OCI-LY7 (cell line): ENCODE results near the gene CDA. TPM values are rescaled to one million over a fixed set of nuclear protein-coding genes. Genes with fewer than 3 reads are reported as not detected.

Experiments used
- BruUV-seq: library from RNA; stranded (reverse); fragments of 400-500 nt; replicated peaks from 2 replicates; lab custom pipeline; 2021; lab: Mats Ljungman, UMichigan
- CTCF ChIA-PET: fragments of 300-600 bp; sonication (Branson Sonifier 250); formaldehyde crosslinking; loops from one replicate; lab custom pipeline; 2022; ENCODE audit warnings: antibody characterized with exemption; ENCODE audit not compliant: unreplicated experiment; lab: Charles Lee
- POLR2A ChIA-PET: fragments of 300-600 bp; sonication (Branson Sonifier 250); formaldehyde crosslinking; loops from one replicate; lab custom pipeline; 2022; ENCODE audit warnings: antibody characterized with exemption; lab: Charles Lee
- DNase-seq: peaks from one replicate; pipeline ENCODE4 v3.0.0-alpha.2; 2015; ENCODE audit warnings: low spot score
- H2AFZ ChIP-seq: fragments of 200-600 bp; sonication (generic), shearing (Covaris generic); 2 replicates; pipeline ENCODE4 v1.6.1; 2014; ENCODE audit warnings: mild to moderate bottlenecking, antibody characterized with exemption, low read length, moderate library complexity
- H3K27ac ChIP-seq: fragments of 200-600 bp; sonication (generic); 2 replicates; pipeline ENCODE4 v1.5.1; 2014; ENCODE audit warnings: mixed run types, low read depth, mild to moderate bottlenecking, moderate library complexity, low read length, inconsistent platforms; ENCODE audit not compliant: poor library complexity, severe bottlenecking
- H3K36me3 ChIP-seq: fragments of 200-600 bp; sonication (generic); 2 replicates; pipeline ENCODE4 v1.6.1; 2014; ENCODE audit warnings: mild to moderate bottlenecking, antibody characterized with exemption, low read length, moderate library complexity, mixed read lengths; ENCODE audit not compliant: insufficient read depth
- H3K4me1 ChIP-seq: fragments of 200-600 bp; sonication (generic); 2 replicates; pipeline ENCODE4 v1.5.1; 2014; ENCODE audit warnings: mild to moderate bottlenecking, low read length; ENCODE audit not compliant: insufficient read depth, poor library complexity, severe bottlenecking
- H3K4me2 ChIP-seq: fragments of 200-600 bp; sonication (generic); 2 replicates; pipeline ENCODE4 v1.6.1; 2014; ENCODE audit warnings: mild to moderate bottlenecking, low read length
- H3K4me3 ChIP-seq: fragments of 200-600 bp; sonication (generic); 2 replicates; pipeline ENCODE4 v1.5.1; 2014; ENCODE audit warnings: mild to moderate bottlenecking, low read depth, low read length; ENCODE audit not compliant: poor library complexity, severe bottlenecking
- H3K79me2 ChIP-seq: fragments of 200-600 bp; sonication (generic); 2 replicates; pipeline ENCODE4 v1.6.1; 2016; ENCODE audit warnings: low read depth, mild to moderate bottlenecking, low read length, moderate library complexity, mixed read lengths; ENCODE audit not compliant: insufficient read depth
- H3K9me2 ChIP-seq: fragments of 200-600 bp; sonication (generic); 2 replicates; pipeline ENCODE4 v1.6.1; 2016; ENCODE audit warnings: mild to moderate bottlenecking, low read length, mixed read lengths; ENCODE audit not compliant: insufficient read depth
- H3K9me3 ChIP-seq: fragments of 200-600 bp; sonication (generic); 2 replicates; pipeline ENCODE4 v1.6.1; 2014; ENCODE audit warnings: mild to moderate bottlenecking, mixed run types, low read length, mixed read lengths
- H4K20me1 ChIP-seq: fragments of 200-600 bp; sonication (generic); 2 replicates; pipeline ENCODE4 v1.6.1; 2014; ENCODE audit warnings: mild to moderate bottlenecking, antibody characterized with exemption, low read length, moderate library complexity, mixed read lengths; ENCODE audit not compliant: insufficient read depth
- EZH2phosphoT487 ChIP-seq: fragments of 200-600 bp; sonication (generic); IDR thresholded peaks from 2 replicates; pipeline ENCODE4 v1.6.1; 2018; ENCODE audit warnings: low read depth, borderline replicate concordance, mild to moderate bottlenecking, mixed run types, antibody characterized with exemption, low read length, moderate library complexity, mixed read lengths
- intact Hi-C: fragments of 100-400 bp; cut with micrococcal nuclease; formaldehyde crosslinking; loops from one replicate; pipeline ENCODE4 v1.10.0; 2022; ENCODE audit not compliant: unreplicated experiment
- total RNA-seq, 2 experiments: library from RNA; depleted of rRNA in 1 of 2; stranded (reverse); fragments of >200 nt in 1 of 2; shearing (Covaris generic) in 1 of 2; gene quantifications; 2 replicates each; pipeline ENCODE4 v1.2.3, GENCODE V29; 2014 to 2022
- TF ChIP-seq, protein P1 (sequence below): fragments of 200-600 bp; sonication (generic); conservative IDR thresholded peaks from 2 replicates; pipeline ENCODE4 v1.5.1; 2014; ENCODE audit warnings: mild to moderate bottlenecking, antibody characterized with exemption, low read length, moderate library complexity, mixed read lengths

The CDA gene
- total RNA-seq, 2 experiments from 2014 or later, result not detected

DNA sequence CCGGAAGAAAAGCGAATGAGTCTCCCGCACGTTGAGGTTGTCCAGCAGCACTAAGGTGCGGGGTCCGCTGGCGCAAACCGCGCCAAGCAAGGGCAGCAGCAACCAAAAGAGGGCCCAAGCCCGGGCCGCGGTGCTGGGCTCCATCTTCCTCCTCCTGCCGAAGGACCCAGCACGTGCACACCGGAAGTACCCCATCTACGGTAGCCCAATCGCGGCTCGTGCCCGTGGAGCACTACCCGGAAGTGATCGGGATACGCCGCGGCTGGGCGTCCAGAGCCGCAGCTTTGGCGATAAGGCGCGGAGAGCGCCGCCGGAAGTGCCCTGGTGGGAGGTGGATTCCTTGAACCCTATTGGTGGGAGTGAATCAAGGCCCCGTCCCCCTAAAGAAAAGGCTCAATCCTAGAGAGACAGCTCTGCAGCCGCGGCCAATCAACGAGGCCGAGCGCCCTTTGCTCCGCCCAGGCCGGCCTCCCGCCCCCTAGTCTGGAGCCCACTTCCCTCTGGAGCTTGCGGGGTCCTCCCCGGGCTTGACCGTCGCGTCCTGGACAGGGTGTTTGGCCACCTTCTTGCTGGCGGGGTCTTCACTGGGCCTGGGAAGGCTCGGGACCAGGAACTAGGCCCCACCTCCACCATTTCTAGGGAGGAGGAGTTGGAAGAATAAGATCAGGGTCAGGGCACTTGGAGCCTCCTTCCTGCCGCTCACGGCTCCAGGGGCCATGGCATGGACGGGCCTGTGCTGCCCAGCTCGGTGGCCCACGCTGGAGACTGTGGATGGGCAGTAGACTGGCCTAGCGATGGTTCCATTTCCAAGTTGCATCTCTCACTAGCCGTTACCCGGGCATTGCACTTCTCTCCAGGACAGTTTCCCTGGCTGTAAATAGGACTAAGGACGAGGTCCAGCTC is 72.6 kb downstream of the CDA start, which contains the start of gene DDOST:
Gene DDOST (minus strand): TSS at position 163 of the 903 bp plus-strand sequence. CDS start 19 bp downstream, at position 144.
- intact Hi-C loops, result loop anchor here (2.0 kb wide), 1 partner anchor 27 kb away; no protein-coding TSS in a partner anchor
- DNase-seq, result peak; percentile 99
- CTCF ChIA-PET, result interaction anchor here (0.7 to 1.0 kb wide), 3 partner anchors 21 to 196 kb away, joined by 3 read pairs; no protein-coding TSS in a partner anchor
- H3K79me2 ChIP-seq, result peaks cover 39% of the 10 kb centered on the region
- H3K4me2 ChIP-seq, result peak within 1 kb of the TSS; percentile 98
- peaks cover 38% of the 10 kb centered on the region for H3K36me3 ChIP-seq
- no peaks in the 10 kb centered on the region for H3K9me3 ChIP-seq
- peaks cover 32% of the 10 kb centered on the region for H3K4me1 ChIP-seq
- TSS peak; percentile 96 for BruUV-seq
- POLR2A ChIA-PET, result interaction anchor here (0.6 to 2.0 kb wide), 6 partner anchors 11 to 979 kb away, joined by 3 to 10 read pairs (median 4); partner anchors contain the start of gene PINK1
- no peaks in the 10 kb centered on the region for H3K9me2 ChIP-seq
- TF ChIP-seq EZH2phosphoT487, result no peak
- TF ChIP-seq, protein P1, sequence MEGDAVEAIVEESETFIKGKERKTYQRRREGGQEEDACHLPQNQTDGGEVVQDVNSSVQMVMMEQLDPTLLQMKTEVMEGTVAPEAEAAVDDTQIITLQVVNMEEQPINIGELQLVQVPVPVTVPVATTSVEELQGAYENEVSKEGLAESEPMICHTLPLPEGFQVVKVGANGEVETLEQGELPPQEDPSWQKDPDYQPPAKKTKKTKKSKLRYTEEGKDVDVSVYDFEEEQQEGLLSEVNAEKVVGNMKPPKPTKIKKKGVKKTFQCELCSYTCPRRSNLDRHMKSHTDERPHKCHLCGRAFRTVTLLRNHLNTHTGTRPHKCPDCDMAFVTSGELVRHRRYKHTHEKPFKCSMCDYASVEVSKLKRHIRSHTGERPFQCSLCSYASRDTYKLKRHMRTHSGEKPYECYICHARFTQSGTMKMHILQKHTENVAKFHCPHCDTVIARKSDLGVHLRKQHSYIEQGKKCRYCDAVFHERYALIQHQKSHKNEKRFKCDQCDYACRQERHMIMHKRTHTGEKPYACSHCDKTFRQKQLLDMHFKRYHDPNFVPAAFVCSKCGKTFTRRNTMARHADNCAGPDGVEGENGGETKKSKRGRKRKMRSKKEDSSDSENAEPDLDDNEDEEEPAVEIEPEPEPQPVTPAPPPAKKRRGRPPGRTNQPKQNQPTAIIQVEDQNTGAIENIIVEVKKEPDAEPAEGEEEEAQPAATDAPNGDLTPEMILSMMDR, result peak; percentile 62
- H3K4me3 ChIP-seq, result peak within 1 kb of the TSS; percentile 94
- peaks cover 10% of the 10 kb centered on the region; the same call in 1 of the 2 replicates for H4K20me1 ChIP-seq
- peak within 1 kb of the TSS; percentile 37 for H3K27ac ChIP-seq
- peak within 1 kb of the TSS; percentile 45; the same call in 1 of the 2 replicates for H2AFZ ChIP-seq

- Histone ChIP-seq H3K4me3 (peak overlapping the region; percentile 94), H3K9me2 (no peaks in the 10 kb centered on the region), H3K79me2 (peaks cover 35% of the 10 kb centered on the region), H3K36me3 (peaks cover 32% of the 10 kb centered on the region), H2AFZ (peak overlapping the region; percentile 45; the same call in 1 of the 2 replicates), H3K4me2 (peak overlapping the region; percentile 88), H3K27ac (peak overlapping the region; percentile 37), H4K20me1 (peaks cover 10% of the 10 kb centered on the region; the same call in 1 of the 2 replicates), H3K4me1 (peaks cover 38% of the 10 kb centered on the region), H3K9me3 (no peaks in the 10 kb centered on the region)
- no peak for DNase-seq
- CTCF ChIA-PET, result interaction anchor here (1.0 kb wide), 2 partner anchors 20 to 138 kb away, joined by 3 read pairs; no protein-coding TSS in a partner anchor
- BruUV-seq, result no TSS peak
- intact Hi-C loops, result no loop called here
- POLR2A ChIA-PET, result interaction anchor here (1.0 to 1.2 kb wide), 2 partner anchors 12 to 16 kb away, joined by 3 to 4 read pairs; no protein-coding TSS in a partner anchor
- no peak for TF ChIP-seq EZH2phosphoT487
- TF ChIP-seq, protein P1, result no peak
Observed at GRCh38 chr1:20662110-20662475, 73.2 kb downstream of the CDA start.
